GM12878 (cell line): ENCODE results near the gene F11. TPM values are rescaled to one million over a fixed set of nuclear protein-coding genes. Genes with fewer than 3 reads are reported as not detected.

Experiments used
- ATAC-seq: fragments of 200-7000 bp; cut with Tn5 transposase; 3 replicates; pipeline ENCODE4 v1.9.1; 2020; ENCODE audit warnings: mild to moderate bottlenecking, moderate library complexity
- BruUV-seq: library from RNA; stranded (reverse); fragments of 400-500 nt; replicated peaks from 2 replicates; lab custom pipeline; 2021; lab: Mats Ljungman, UMichigan
- CTCF ChIA-PET: fragments of 300-600 bp; sonication (Branson Sonifier 250); formaldehyde crosslinking; extraction: SDS; loops from one replicate; lab custom pipeline; 2021; ENCODE audit warnings: inconsistent platforms; lab: Yijun Ruan, JAX
- POLR2A ChIA-PET: fragments of 350-600 bp; formaldehyde crosslinking; extraction: SDS; loops from one replicate; lab custom pipeline; 2021; ENCODE audit warnings: inconsistent platforms; lab: Charles Lee
- RAD21 ChIA-PET: fragments of 300-600 bp; sonication (Branson Sonifier 250); formaldehyde crosslinking; loops from one replicate; lab custom pipeline; 2023; ENCODE audit warnings: antibody characterized with exemption; ENCODE audit not compliant: unreplicated experiment; lab: Charles Lee
- SMC1A ChIA-PET: fragments of 300-600 bp; sonication (Branson Sonifier 250); formaldehyde crosslinking; loops from one replicate; lab custom pipeline; 2023; ENCODE audit not compliant: unreplicated experiment, uncharacterized antibody; lab: Charles Lee
- DNase-seq: peaks from one replicate; pipeline ENCODE4 v3.0.0-alpha.2; 2011; ENCODE audit warnings: low read depth, low spot score
- FAIRE-seq: peaks from 3 replicates; lab custom pipeline; 2011; peaks lifted over from hg19 to GRCh38; lab: Jason Lieb, UNC
- H2AFZ ChIP-seq: 2 replicates; pipeline ENCODE4 v1.6.0; 2011; ENCODE audit warnings: low read depth, low read length, control low read depth; ENCODE audit not compliant: control insufficient read depth
- H3K27ac ChIP-seq: 2 replicates; pipeline ENCODE4 v1.5.1; 2011; ENCODE audit warnings: control low read depth; ENCODE audit not compliant: control insufficient read depth, insufficient read depth
- H3K27me3 ChIP-seq, 2 experiments: replicated peaks in 1 of 2; 2 replicates each; pipeline versions ENCODE4 v1.6.0 to v1.6.1; 2011; ENCODE audit warnings: low read length in 1 of 2; ENCODE audit not compliant: control insufficient read depth in 2 of 2, insufficient read depth in 2 of 2
- H3K36me3 ChIP-seq, 2 experiments: 2 replicates each; pipeline ENCODE4 v1.5.1; 2011; ENCODE audit warnings: low read length in 1 of 2; ENCODE audit not compliant: control insufficient read depth in 2 of 2, insufficient read depth in 2 of 2
- H3K4me1 ChIP-seq: 2 replicates; pipeline ENCODE4 v1.6.1; 2011; ENCODE audit warnings: mild to moderate bottlenecking, low read length, moderate library complexity, mixed read lengths; ENCODE audit not compliant: control insufficient read depth, insufficient read depth
- H3K4me2 ChIP-seq: 2 replicates; pipeline ENCODE4 v1.6.0; 2011; ENCODE audit warnings: control low read depth; ENCODE audit not compliant: control insufficient read depth, insufficient read depth
- H3K4me3 ChIP-seq: fragments of 200-600 bp; sonication (generic); 2 replicates; pipeline ENCODE4 v1.5.1; 2016
- H3K79me2 ChIP-seq: 2 replicates; pipeline ENCODE4 v1.6.0; 2011; ENCODE audit warnings: low read length; ENCODE audit not compliant: control insufficient read depth, insufficient read depth
- H3K9ac ChIP-seq: 2 replicates; pipeline ENCODE4 v1.8.0; 2011; ENCODE audit warnings: low read length, control low read depth, mixed read lengths; ENCODE audit not compliant: control insufficient read depth, insufficient read depth
- H3K9me3 ChIP-seq: replicated peaks from 3 replicates; pipeline ENCODE4 v1.5.1; 2011; ENCODE audit warnings: mild to moderate bottlenecking, low read length; ENCODE audit not compliant: control insufficient read depth, insufficient read depth
- H4K20me1 ChIP-seq: 2 replicates; pipeline ENCODE4 v1.6.0; 2011; ENCODE audit not compliant: control insufficient read depth, insufficient read depth
- ESRRA ChIP-seq: IDR thresholded peaks from 2 replicates; pipeline ENCODE4 v1.6.1; 2012; ENCODE audit warnings: mild to moderate bottlenecking, low read length, improper control_type of control experiment
- KAT2A ChIP-seq: conservative IDR thresholded peaks from 2 replicates; pipeline ENCODE4 v1.6.1; 2011; ENCODE audit warnings: low read depth, low read length; ENCODE audit not compliant: control insufficient read depth
- NFXL1 ChIP-seq: fragments of 450-650 bp; IDR thresholded peaks from 2 replicates; pipeline ENCODE4 v1.6.1; 2017; ENCODE audit warnings: antibody characterized with exemption, mild to moderate bottlenecking, borderline replicate concordance
- NKRF ChIP-seq: fragments of 450-650 bp; conservative IDR thresholded peaks from 2 replicates; pipeline ENCODE4 v1.6.1; 2017; ENCODE audit warnings: mild to moderate bottlenecking, moderate library complexity
- NR2C1 ChIP-seq: fragments of 450-650 bp; IDR thresholded peaks from 2 replicates; pipeline ENCODE4 v1.6.1; 2017; ENCODE audit warnings: antibody characterized with exemption, mild to moderate bottlenecking, moderate library complexity
- SIN3A ChIP-seq: IDR thresholded peaks from 2 replicates; pipeline ENCODE4 v1.6.1; 2012; ENCODE audit warnings: low read depth, low read length, improper control_type of control experiment
- SREBF1 ChIP-seq: IDR thresholded peaks from 2 replicates; pipeline ENCODE4 v1.6.1; 2012; ENCODE audit warnings: mild to moderate bottlenecking, low read length
- TBL1XR1 ChIP-seq: IDR thresholded peaks from 2 replicates; pipeline ENCODE4 v1.6.1; 2012; ENCODE audit warnings: low read depth, low read length, improper control_type of control experiment
- TCF3 ChIP-seq: IDR thresholded peaks from 2 replicates; pipeline ENCODE4 v1.6.1; 2012; ENCODE audit warnings: low read depth, mild to moderate bottlenecking, low read length, borderline replicate concordance; ENCODE audit not compliant: insufficient read depth
- ZBTB33 ChIP-seq: fragments of 450-650 bp; IDR thresholded peaks from 2 replicates; pipeline ENCODE4 v1.6.1; 2017; ENCODE audit warnings: mild to moderate bottlenecking
- WGBS: methylation state at CpG from one replicate; pipeline ENCODE4 v1.1.6; 2016; ENCODE audit warnings: low lambda C conversion rate; ENCODE audit not compliant: insufficient replicate concordance, insufficient coverage; ENCODE audit errors: missing lambda C conversion rate; 5-methylcytosine and 5-hydroxymethylcytosine counted together
- in situ Hi-C: fragments of 300-500 bp; cut with MboI; formaldehyde crosslinking; loops from 9 replicates; pipeline ENCODE4 v1.14.3; 2018; ENCODE audit warnings: mixed read lengths
- intact Hi-C: fragments of 100-400 bp; cut with micrococcal nuclease; formaldehyde crosslinking; loops from one replicate; pipeline ENCODE4 v1.14.2; 2022; ENCODE audit not compliant: unreplicated experiment
- polyA plus RNA-seq, 11 experiments: library from polyadenylated mRNA; depleted of rRNA in 4 of 11; unstranded in 6 of 11; stranded (reverse) in 5 of 11; fragments of >200 nt; fragmentation: Nextera tagmentation in 4 of 11; fragmentation: Illumina TruSeq in 1 of 11; extraction: Ambion mirVana in 4 of 11; extraction: Trizol in 1 of 11; gene quantifications; 1 replicate in 1 of 11; 2 replicates in 10 of 11; pipeline versions ENCODE4 v1.2.1 to v1.2.3, GENCODE V29; 2011 to 2016; ENCODE audit warnings: inconsistent platforms in 2 of 11, missing spikeins in 2 of 11, low read depth in 1 of 11
- total RNA-seq, 4 experiments: library from RNA; depleted of rRNA in 3 of 4; stranded (reverse); fragments of >200 nt in 3 of 4; fragmentation: Illumina TruSeq in 1 of 4; extraction: Trizol in 1 of 4; gene quantifications; 2 replicates each; pipeline versions ENCODE4 v1.2.1 to v1.2.3, GENCODE V29; 2013 to 2021

F11 gene
- total and polyA plus RNA-seq, 10 of the 15 experiments (the other 5 are each of a cell fraction or from before 2014, with no cell fraction given): not detected

GRCh38 chr4:186228514-186228894 lies 37.5 kb upstream of the F11 start:
- H3K4me3 ChIP-seq: no peak overlapping the region
- no peaks in the 10 kb centered on the region for H3K36me3 ChIP-seq
- no peak for FAIRE-seq
- 68% methylated on average over 2 of the region's 2 CpGs for WGBS
- RAD21 ChIA-PET: no interaction called here
- no peaks in the 10 kb centered on the region for H4K20me1 ChIP-seq
- H3K9me3 ChIP-seq: no peaks in the 10 kb centered on the region
- in situ Hi-C loops: no loop called here
- no peaks in the 10 kb centered on the region for H3K4me1 ChIP-seq
- ATAC-seq: no peak
- no peaks in the 10 kb centered on the region for H3K27me3 ChIP-seq
- no peak for DNase-seq
- H3K27ac ChIP-seq: no peak overlapping the region
- H3K9ac ChIP-seq: no peak overlapping the region
- no peak overlapping the region for H3K4me2 ChIP-seq
- intact Hi-C loops: no loop called here
- SMC1A ChIA-PET: no interaction called here
- no peaks in the 10 kb centered on the region for H3K79me2 ChIP-seq
- CTCF ChIA-PET: no interaction called here
- POLR2A ChIA-PET: no interaction called here
- BruUV-seq: no TSS peak
- TF ChIP-seq TCF3 (no peak), NFXL1 (no peak), ZBTB33 (no peak)
- H2AFZ ChIP-seq: no peak overlapping the region

GRCh38 chr4:186234367-186234766 lies 31.6 kb upstream of the F11 start:
- Histone ChIP-seq H3K79me2 (no peaks in the 10 kb centered on the region), H3K4me2 (no peak overlapping the region), H4K20me1 (no peaks in the 10 kb centered on the region), H3K27ac (no peak overlapping the region), H3K36me3 (no peaks in the 10 kb centered on the region), H3K9me3 (no peaks in the 10 kb centered on the region), H2AFZ (no peak overlapping the region), H3K4me1 (no peaks in the 10 kb centered on the region), H3K27me3 (no peaks in the 10 kb centered on the region), H3K9ac (no peak overlapping the region), H3K4me3 (no peak overlapping the region)
- FAIRE-seq: no peak
- in situ Hi-C loops (no loop called here), intact Hi-C loops (no loop called here)
- RAD21 ChIA-PET: no interaction called here
- CTCF ChIA-PET: no interaction called here
- POLR2A ChIA-PET: no interaction called here
- TF ChIP-seq NKRF (no peak), TBL1XR1 (no peak), SIN3A (no peak), SREBF1 (no peak), ESRRA (no peak), KAT2A (no peak), NR2C1 (no peak)
- no peak for ATAC-seq
- WGBS: 4% methylated on average over 2 of the region's 2 CpGs
- no TSS peak for BruUV-seq
- DNase-seq: no peak
- SMC1A ChIA-PET: no interaction called here
